NCI-H69 (cell line): ENCODE results near the gene CSAD.
"Not testable (repeated sequence)": the region's sequence is repeated elsewhere in the genome, so short reads cannot be mapped to it uniquely, and the experiment has no call there.

ENCODE experiments used
- DNase-seq: peaks from one replicate; lab custom pipeline; 2025; lab: John Stamatoyannopoulos, UW

CSAD gene

GRCh38 chr12:53145383-53146260, 35.1 kb downstream of the CSAD start:
- no peak for DNase-seq

GRCh38 chr12:53143355-53143754, 37.4 kb downstream of the CSAD start:
- no peak for DNase-seq

- no peak for DNase-seq
Observed at GRCh38 chr12:53133722-53134121, 47.0 kb downstream of the CSAD start.

GRCh38 chr12:53131844-53132243, 48.9 kb downstream of the CSAD start:
- DNase-seq, result no peak

- DNase-seq, result no peak
Observed at GRCh38 chr12:53128780-53129569, 51.8 kb downstream of the CSAD start.

GRCh38 chr12:53127169-53127568, 53.6 kb downstream of the CSAD start:
- DNase-seq, result no peak

- no peak for DNase-seq
Observed at GRCh38 chr12:53124352-53124723, 56.4 kb downstream of the CSAD start.

GRCh38 chr12:53123578-53124351, 57.0 kb downstream of the CSAD start:
- no peak for DNase-seq

- DNase-seq, result peak; percentile 72
Observed at GRCh38 chr12:53122961-53123468, 57.7 kb downstream of the CSAD start.

GRCh38 chr12:53120685-53121525, 59.8 kb downstream of the CSAD start:
- DNase-seq, result no peak

GRCh38 chr12:53118751-53119300, 61.9 kb downstream of the CSAD start:
- DNase-seq, result no peak

- peak; percentile 15 for DNase-seq
Observed at GRCh38 chr12:53115891-53116648, 64.7 kb downstream of the CSAD start.

GRCh38 chr12:53115112-53115890, 65.4 kb downstream of the CSAD start:
- DNase-seq, result no peak

GRCh38 chr12:53113951-53114350, 66.8 kb downstream of the CSAD start:
- no peak for DNase-seq

GRCh38 chr12:53113136-53113705, 67.5 kb downstream of the CSAD start:
- DNase-seq, result no peak

- not testable (repeated sequence) for DNase-seq
Observed at GRCh38 chr12:53112431-53112830, 68.3 kb downstream of the CSAD start.
